DMS153 (cell line): ENCODE results near the gene A4GNT.
"Not testable (repeated sequence)": the region's sequence is repeated elsewhere in the genome, so short reads cannot be mapped to it uniquely, and the experiment has no call there.

ENCODE experiments used
- DNase-seq: peaks from one replicate; lab custom pipeline; 2025; lab: John Stamatoyannopoulos, UW

Gene A4GNT

GRCh38 chr3:138118612-138119422, 13.4 kb downstream of the A4GNT start:
- peak; percentile 58 for DNase-seq

DNA sequence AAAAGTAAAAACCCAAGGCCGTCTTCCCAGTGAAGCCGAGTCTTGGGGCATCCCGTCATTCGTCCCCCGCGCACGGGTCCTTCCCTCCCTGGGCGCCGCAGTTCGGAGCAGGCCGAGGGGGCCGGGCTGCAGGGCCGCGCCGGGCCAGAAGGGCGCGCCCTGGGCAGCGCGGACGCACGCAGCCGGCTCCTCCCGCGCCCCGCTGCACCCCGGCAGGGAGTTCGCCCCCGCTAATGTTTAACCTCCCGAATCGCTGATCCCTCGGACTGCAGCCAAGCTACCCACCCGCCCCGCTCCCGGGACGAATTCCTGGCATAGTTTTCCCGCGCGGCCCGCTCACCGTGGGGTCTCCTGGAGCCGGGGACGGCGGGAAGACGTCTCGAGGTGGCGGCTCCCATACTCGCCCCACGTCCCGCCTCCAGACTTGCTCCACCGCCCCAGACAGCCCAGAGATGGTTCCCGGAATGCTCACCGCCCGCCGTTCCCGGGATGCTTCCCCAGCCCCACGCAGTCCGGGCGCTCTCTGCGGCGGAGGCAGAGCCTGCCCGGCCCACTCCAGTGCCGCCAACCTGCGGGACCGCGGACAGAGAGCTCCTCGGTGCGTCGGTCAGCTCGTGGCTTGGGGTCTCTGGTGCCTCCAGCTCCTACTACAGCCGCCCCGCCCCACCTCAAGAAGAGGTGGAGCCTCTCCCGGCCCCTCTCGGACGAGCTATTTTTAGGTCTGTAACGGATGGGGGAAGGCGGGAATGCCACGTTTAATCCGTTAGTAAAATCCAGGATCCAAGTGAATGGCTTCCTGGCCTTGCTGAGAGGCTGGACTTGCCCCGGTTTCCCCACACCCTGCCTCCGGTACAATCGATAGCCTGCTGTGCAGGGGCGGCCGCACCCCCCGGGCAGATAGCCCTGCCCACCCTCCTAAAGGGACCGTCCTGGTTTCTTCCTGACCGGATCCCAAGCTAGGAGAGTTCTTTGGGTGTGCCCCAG, 16.9 kb downstream of the A4GNT start, which contains the start of gene DZIP1L:
DZIP1L (minus strand) TSS at position 621 of the 984 bp plus-strand sequence. CDS start 11,637 bp downstream, outside the sequence.
- no peak for DNase-seq

DNA sequence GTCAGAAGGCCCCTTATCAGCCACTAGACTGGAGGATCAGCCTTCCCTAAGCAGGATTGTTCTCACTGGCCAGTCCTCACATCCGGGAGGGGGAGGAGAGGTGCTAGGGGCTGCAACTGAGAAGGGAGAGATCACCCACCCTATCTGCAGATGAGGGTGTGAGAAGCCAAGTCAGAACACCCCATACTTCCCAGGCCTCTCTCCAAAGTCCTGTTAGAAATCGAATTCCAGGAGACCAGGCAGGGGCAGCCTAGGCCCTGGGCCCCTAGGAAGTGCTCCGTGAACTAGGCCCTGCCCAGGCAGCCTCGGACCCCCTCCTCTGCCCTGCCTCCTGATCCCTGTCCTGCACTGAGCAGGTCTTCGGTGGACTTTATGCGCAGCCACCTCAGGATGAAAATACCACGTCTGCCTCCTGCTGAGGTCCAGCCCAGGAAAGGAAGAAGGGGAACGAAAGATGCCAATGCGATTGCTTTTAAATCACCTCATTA, 17.7 kb downstream of the A4GNT start:
- DNase-seq: no peak

DNA sequence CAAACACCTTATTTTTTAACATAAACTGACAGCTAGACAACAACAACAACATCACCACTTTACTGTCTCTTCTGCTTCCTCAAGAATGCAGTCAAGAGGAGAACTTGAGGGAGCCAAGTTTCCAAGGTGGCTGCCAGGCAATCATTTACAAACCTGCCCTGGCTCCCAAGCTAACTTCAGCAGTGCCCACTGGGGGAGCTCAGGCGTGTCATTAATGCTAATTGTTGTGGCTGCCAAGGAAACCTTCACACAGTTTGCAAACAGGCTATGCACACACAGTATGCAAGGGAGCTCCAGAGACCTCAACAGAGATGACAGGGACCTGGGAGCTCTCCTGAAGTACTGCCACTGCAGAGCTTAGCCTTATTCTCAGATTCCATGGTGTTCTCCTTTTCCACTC, 18.9 kb downstream of the A4GNT start:
- peak; percentile 40 for DNase-seq

- DNase-seq: no peak
Measured at GRCh38 chr3:138112362-138112761, 19.8 kb downstream of the A4GNT start.

DNA sequence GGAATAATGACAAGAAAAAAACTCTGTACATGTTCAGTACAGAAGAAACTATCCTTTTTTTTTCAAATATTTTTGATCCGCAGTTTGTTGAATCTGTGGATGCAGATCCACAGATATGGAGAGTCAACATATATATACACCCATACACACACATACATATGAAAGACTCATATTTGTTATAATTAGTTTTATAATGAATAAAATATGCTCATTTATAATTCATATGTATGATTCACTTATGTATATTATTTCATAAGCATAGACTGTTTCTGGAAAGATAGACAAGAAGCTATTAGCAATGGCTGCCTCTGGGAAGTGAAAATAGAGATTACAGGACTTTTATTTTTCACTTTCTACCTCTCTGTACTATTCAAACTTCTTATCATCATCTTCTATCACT, 26.6 kb downstream of the A4GNT start:
- no peak for DNase-seq

- no peak for DNase-seq
Measured at GRCh38 chr3:138103466-138103865, 28.7 kb downstream of the A4GNT start.

DNA sequence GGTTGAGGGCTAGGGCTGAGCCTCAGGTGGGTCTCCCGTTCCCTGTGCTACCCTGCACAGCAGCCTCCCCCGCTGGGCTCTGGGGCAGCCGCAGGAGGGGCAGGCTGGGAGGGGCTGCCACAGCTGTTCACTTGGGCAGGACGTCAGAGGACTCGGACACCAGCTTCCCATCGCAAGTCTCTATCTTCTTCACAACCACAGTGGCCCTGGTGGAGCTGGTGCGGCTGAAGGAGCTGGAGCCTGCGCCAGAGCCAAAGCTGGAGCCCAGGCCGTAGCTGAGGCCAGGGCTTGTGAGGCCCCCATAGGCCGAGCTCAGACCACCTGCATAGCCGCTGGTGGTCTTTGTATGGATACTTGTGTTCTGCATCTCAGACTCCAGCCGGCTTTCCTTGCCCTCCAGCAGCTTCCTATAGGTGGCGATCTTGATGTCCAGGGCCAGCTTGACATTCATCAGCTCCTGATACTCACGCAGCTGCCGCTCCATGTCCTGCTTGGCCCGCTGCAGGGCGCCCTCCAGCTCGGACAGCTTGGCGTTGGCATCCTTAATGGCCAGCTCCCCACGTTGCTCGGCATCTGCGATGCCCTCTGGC, 30.7 kb downstream of the A4GNT start:
- DNase-seq: not testable (repeated sequence)

DNA sequence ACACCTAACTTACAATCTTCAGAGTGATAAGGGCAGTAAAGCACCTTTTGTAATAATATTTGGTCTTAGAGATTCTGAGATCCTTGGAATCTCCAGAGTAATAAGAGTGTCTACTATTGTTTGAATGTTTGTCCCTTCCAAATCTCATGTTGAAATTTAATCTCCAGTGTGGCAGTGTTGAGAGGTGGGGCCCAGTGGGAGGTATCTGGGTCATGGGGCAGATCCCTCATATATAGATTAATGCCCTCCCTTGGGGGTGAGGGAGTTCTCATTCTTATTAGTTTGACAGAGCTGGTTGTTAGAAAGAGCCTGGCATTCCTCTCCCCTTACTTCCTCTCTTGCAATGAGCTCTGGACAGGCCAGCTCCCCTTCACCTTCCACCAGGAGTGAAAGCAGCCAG, 32.8 kb downstream of the A4GNT start:
- DNase-seq: no peak

- DNase-seq: no peak
Measured at GRCh38 chr3:138097192-138098172, 34.7 kb downstream of the A4GNT start.

GRCh38 chr3:138093721-138094120, 38.5 kb downstream of the A4GNT start:
- no peak for DNase-seq

- DNase-seq: no peak
Measured at GRCh38 chr3:138092023-138092422, 40.2 kb downstream of the A4GNT start.

DNA sequence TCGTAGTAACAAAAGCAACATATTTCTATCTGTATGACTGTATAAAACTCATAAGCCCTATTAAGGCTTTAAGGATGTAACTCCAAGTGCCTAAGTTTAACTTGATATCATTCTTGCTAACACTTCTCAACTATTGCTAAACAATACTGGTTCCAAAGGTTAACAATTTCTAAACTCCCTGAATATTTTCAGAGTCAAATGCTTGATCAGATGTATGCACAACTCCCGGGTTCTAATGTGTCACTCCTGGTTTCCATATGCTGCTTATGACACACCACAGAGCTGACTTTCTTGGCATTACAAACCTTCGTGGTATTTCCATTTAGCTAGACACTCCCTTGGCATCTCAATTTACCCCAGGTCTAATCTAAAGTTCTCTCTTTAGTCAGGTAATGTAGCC, 43.1 kb downstream of the A4GNT start:
- no peak for DNase-seq

DNA sequence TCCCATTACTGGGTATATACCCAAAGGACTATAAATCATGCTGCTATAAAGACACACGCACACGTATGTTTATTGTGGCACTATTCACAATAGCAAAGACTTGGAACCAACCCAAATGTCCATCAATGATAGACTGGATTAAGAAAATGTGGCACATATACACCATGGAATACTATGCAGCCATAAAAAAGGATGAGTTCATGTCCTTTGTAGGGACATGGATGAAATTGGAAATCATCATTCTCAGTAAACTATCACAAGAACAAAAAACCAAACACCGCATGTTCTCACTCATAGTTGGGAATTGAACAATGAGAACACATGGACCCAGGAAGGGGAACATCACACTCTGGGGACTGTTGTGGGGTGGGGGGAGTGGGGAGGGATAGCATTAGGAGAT, 46.4 kb downstream of the A4GNT start:
- not testable (repeated sequence) for DNase-seq

DNA sequence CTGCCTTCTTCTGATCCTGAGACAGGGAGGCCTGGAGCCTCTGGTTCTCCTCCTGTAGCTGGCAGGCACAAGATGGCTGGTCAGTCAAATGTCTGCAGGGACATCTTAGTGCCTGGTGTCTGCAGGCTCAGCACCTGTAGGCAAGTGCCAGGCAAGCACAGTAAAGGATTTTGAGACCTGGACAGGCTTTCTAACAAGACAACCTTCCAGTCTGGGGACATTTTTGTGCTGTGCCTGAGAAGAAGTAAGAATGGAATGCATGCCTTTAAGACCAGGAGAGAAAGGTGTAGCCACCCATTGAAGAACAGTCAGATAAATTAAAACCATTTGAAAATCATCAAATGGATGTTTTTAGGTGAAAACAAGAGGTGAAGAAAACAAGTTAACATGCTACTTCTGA, 48.0 kb downstream of the A4GNT start:
- DNase-seq: no peak

GRCh38 chr3:138082992-138083386, 49.2 kb downstream of the A4GNT start:
- DNase-seq: no peak

DNA sequence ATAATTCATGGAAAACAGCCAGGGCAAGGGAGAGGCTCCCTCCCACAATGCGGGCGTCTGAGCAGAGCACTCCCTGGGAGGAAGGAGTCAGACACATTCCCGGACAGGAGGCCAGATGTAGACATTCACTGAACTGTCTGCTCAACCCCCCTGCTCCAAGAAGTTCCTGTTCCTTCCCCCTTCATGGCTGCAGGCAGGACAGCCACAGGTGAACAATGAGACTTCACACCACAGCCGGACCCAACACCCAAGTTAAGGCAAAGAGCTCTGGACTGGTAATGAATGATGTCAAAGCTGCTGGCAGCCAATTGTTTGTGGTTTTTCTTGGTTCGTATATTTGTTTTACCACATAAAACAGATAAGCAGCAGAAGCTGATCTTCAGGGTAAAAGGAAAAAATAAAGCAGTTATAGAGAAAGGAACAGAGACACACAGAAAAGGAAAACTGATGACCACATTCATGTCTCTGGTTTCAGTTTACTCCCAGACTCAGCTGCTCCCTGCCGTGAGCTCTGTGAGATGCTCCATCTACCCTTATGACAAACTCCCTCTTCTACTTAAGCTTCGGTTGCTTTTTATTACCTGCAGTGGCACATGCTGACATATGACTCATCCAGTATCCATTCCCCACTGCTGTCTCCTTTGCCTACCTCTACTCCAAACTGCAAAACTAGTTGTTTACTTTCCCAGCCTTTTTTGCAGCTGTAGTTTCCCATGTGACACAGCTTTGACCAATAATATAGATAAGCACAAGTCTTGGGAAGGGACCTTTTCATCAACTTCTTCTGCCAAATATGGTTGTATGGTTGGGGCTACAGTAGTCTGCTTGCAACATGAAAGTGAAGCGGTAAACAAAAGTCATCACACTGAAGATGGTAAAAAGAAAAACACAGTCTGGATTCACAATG, 49.9 kb downstream of the A4GNT start:
- peak; percentile 65 for DNase-seq

- no peak for DNase-seq
Measured at GRCh38 chr3:138081371-138082084, 50.7 kb downstream of the A4GNT start.

DNA sequence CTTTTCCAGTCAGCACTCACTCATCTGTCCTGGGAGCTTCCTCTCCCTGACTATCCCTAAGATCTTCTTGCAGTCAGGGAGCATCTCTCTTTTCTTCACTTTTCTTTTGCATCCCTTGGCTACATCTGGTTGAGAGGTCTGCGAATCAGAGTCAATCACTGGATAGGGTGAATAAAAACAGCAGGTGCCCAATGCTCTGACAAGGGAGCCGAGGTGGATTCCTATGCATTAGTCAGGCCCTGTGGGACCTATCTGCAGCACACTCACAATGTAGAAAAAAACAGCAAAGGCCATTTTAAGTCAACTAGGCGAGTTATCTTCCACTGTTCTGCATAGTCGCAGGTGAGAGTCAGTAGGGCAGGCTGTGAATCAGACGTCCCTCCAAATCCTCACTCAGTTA, 52.3 kb downstream of the A4GNT start:
- DNase-seq: no peak
